Naive thymus-derived CD4-positive, alpha-beta T cell (primary cell): Measurements from ENCODE around the gene CAV2. TPM values are rescaled to one million over a fixed set of nuclear protein-coding genes. Genes with fewer than 3 reads are reported as not detected.

ENCODE experiments used
- ATAC-seq: fragments of 150-1000 bp; cut with Tn5 transposase; 2 replicates; pipeline ENCODE4 v1.10.0; 2021; ENCODE audit warnings: mild to moderate bottlenecking, moderate library complexity
- CTCF ChIA-PET: fragments of 350-600 bp; sonication (Branson Sonifier 250); formaldehyde crosslinking; loops from one replicate; lab custom pipeline; 2021; ENCODE audit warnings: antibody characterized with exemption; lab: Charles Lee
- POLR2A ChIA-PET: fragments of 350-600 bp; sonication (Branson Sonifier 250); formaldehyde crosslinking; loops from one replicate; lab custom pipeline; 2021; ENCODE audit warnings: antibody characterized with exemption, inconsistent platforms; lab: Charles Lee
- DNase-seq, 9 donors: peaks; one replicate each; pipeline versions ENCODE4 v3.0.0 to v3.0.0-alpha.2; 2020 to 2022; ENCODE audit warnings: mixed read lengths in 1 of 9
- H3K27ac ChIP-seq: one replicate; pipeline ENCODE4 v1.7.0; 2013; ENCODE audit warnings: mild to moderate bottlenecking, low read depth, low read length, moderate library complexity
- H3K27me3 ChIP-seq, 2 donors: one replicate each; pipeline ENCODE4 v1.7.0; 2013; ENCODE audit warnings: low read length in 2 of 2, mild to moderate bottlenecking in 2 of 2, moderate library complexity in 2 of 2; ENCODE audit not compliant: control insufficient read depth in 2 of 2, insufficient read depth in 2 of 2
- H3K36me3 ChIP-seq, 3 experiments: 1 replicate in 2 of 3; 2 replicates in 1 of 3; pipeline ENCODE4 v1.7.0; 2013; ENCODE audit warnings: low read length in 3 of 3, mild to moderate bottlenecking in 3 of 3, moderate library complexity in 1 of 3; ENCODE audit not compliant: insufficient read depth in 3 of 3, control insufficient read depth in 2 of 3
- H3K4me1 ChIP-seq, 2 donors: one replicate each; pipeline ENCODE4 v1.7.0; 2013; ENCODE audit warnings: low read length in 2 of 2, mild to moderate bottlenecking in 2 of 2, moderate library complexity in 1 of 2; ENCODE audit not compliant: control insufficient read depth in 2 of 2, insufficient read depth in 2 of 2
- H3K4me3 ChIP-seq: 2 replicates; pipeline ENCODE4 v1.7.0; 2013; ENCODE audit warnings: mild to moderate bottlenecking, low read length
- H3K9me3 ChIP-seq, 3 experiments: 1 replicate in 2 of 3; 2 replicates in 1 of 3; pipeline ENCODE4 v1.7.0; 2013; ENCODE audit warnings: low read length in 3 of 3; ENCODE audit not compliant: control insufficient read depth in 2 of 3
- H3K27ac Mint-ChIP-seq, 9 donors: one replicate each; pipeline ENCODE4 v1.8.0; 2020 to 2022; ENCODE audit warnings: mixed read lengths in 9 of 9, mild to moderate bottlenecking in 8 of 9, moderate library complexity in 5 of 9, inconsistent platforms in 2 of 9
- H3K27me3 Mint-ChIP-seq, 5 donors: one replicate each; pipeline ENCODE4 v1.8.0; 2021 to 2022; ENCODE audit warnings: mixed read lengths in 5 of 5, mild to moderate bottlenecking in 1 of 5
- H3K36me3 Mint-ChIP-seq, 5 donors: one replicate each; pipeline ENCODE4 v1.8.0; 2020 to 2022; ENCODE audit warnings: mixed read lengths in 5 of 5, mild to moderate bottlenecking in 3 of 5, inconsistent platforms in 1 of 5
- H3K4me1 Mint-ChIP-seq, 7 donors: one replicate each; pipeline ENCODE4 v1.8.0; 2020 to 2022; ENCODE audit warnings: mixed read lengths in 7 of 7, mild to moderate bottlenecking in 3 of 7, inconsistent platforms in 1 of 7
- H3K4me3 Mint-ChIP-seq, 10 donors: one replicate each; pipeline ENCODE4 v1.8.0; 2020 to 2022; ENCODE audit warnings: mild to moderate bottlenecking in 10 of 10, mixed read lengths in 10 of 10, moderate library complexity in 6 of 10, inconsistent platforms in 2 of 10
- H3K9me3 Mint-ChIP-seq, 11 donors: one replicate each; pipeline ENCODE4 v1.8.0; 2020 to 2022; ENCODE audit warnings: mixed read lengths in 11 of 11, mild to moderate bottlenecking in 4 of 11, inconsistent platforms in 1 of 11, moderate library complexity in 1 of 11
- intact Hi-C, 2 donors: fragments of 100-400 bp; cut with micrococcal nuclease; formaldehyde crosslinking; loops; one replicate each; pipeline ENCODE4 v1.15.1; 2023
- polyA plus RNA-seq, 2 donors: library from polyadenylated mRNA; unstranded; fragments of 300-500 nt; fragmentation: Illumina TruSeq; gene quantifications; one replicate each; pipeline ENCODE4 v1.2.3, GENCODE V29; 2021
- total RNA-seq, 6 experiments: library from RNA in 5 of 6; stranded (reverse) in 5 of 6; gene quantifications; 1 replicate in 5 of 6; 2 replicates in 1 of 6; pipeline ENCODE4 v1.2.3 and lab custom pipeline; 2021 to 2026

Gene CAV2
- total and polyA plus RNA-seq, 7 experiments from 2014 or later: 0.93 TPM; not detected in 6

DNA sequence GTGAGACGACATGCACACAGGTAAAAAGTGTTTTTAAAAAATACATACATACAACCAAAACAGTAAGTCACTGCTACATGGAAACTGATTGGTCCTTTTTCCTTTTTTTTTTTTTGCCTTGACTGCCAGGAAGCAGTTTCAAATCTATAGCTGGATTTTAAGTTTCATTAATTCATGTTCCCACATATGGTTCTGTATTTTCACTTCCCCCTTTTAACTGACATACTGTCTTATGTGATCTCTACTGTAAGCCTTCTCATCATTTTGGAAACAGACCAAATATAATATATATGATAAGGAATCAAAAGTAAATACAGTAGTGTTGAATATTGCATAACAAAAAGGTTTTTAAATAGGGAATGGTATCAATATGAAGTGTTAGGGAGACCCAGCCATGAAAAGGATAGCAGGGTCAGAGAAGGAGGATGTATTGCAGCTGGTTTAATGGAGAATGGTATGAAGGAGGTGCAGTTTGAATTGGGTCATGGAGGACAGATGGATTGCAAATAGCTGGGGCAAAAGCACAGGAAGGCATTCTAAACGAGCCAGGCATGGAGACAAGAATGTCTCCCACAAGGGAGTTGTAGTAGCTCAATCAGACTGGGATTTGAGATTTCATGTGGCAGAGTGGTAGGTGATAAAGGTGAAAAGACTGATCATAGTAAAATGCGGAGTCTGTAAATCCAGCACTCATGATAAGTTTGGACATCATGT lies 30.7 kb downstream of the CAV2 start:
- Mint-ChIP-seq H3K36me3 (no peaks in the 10 kb centered on the region), H3K27ac (no peak overlapping the region), H3K9me3 (no peaks in the 10 kb centered on the region), H3K27me3 (peaks cover 46 to 59% (median 55%) of the 10 kb centered on the region in 5 donors), H3K4me3 (no peak overlapping the region), H3K4me1 (peaks cover 0 to 15% (median 13%) of the 10 kb centered on the region in 7 donors)
- H3K27me3 ChIP-seq: peaks cover 13 to 17% of the 10 kb centered on the region in 2 donors
- H3K4me1 ChIP-seq: peaks cover 7 to 9% of the 10 kb centered on the region in 2 donors
- ChIA-PET POLR2A (no interaction called here), CTCF (interaction anchor here (1.0 kb wide), 1 partner anchor 295 kb away, joined by 3 read pairs; no protein-coding TSS in a partner anchor)
- intact Hi-C loops: no loop called here
- H3K4me3 ChIP-seq: no peak overlapping the region
- H3K27ac ChIP-seq: no peak overlapping the region
- no peak for ATAC-seq
- no peak for DNase-seq
- H3K9me3 ChIP-seq: no peaks in the 10 kb centered on the region
- no peaks in the 10 kb centered on the region for H3K36me3 ChIP-seq

DNA sequence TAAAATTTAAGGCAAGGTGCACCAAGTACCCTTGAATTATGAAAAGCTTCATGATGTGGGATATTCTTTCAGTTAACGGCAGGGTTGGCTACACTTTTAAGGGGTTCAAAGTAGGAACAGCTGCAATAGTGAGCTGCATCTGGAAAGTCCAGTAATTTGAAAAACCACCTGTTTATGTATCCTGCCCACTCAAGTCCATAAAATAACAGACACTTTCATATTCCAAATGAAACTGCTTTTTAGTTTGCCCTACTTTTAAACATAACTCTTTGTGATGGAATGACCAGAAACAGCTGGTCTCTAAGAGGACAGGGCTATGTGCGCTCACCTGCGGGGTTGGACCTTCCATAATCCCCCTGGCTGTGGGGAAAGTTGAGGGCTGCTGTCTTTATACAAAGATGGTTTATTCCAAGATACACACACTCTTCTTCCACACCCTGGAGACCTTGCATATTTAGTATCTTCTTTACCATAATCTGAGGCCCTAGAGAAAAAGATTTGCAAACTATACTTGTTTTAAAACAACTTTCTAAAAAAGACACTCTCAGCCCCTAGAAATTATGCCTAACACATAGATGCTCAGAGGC lies 32.7 kb downstream of the CAV2 start:
- H3K27ac Mint-ChIP-seq: no peak overlapping the region
- DNase-seq (no peak), ATAC-seq (no peak)
- no peaks in the 10 kb centered on the region for H3K36me3 Mint-ChIP-seq
- ChIA-PET CTCF (no interaction called here), POLR2A (no interaction called here)
- no peaks in the 10 kb centered on the region for H3K9me3 ChIP-seq
- H3K9me3 Mint-ChIP-seq: no peaks in the 10 kb centered on the region
- intact Hi-C loops: no loop called here
- H3K27me3 Mint-ChIP-seq: peaks cover 31 to 52% (median 42%) of the 10 kb centered on the region in 5 donors
- no peak overlapping the region for H3K27ac ChIP-seq
- peaks cover 0 to 4% of the 10 kb centered on the region in 2 donors for H3K27me3 ChIP-seq
- no peaks in the 10 kb centered on the region for H3K36me3 ChIP-seq
- H3K4me3 Mint-ChIP-seq: no peak overlapping the region
- H3K4me1 ChIP-seq: no peaks in the 10 kb centered on the region
- H3K4me1 Mint-ChIP-seq: no peaks in the 10 kb centered on the region
- no peak overlapping the region for H3K4me3 ChIP-seq

DNA sequence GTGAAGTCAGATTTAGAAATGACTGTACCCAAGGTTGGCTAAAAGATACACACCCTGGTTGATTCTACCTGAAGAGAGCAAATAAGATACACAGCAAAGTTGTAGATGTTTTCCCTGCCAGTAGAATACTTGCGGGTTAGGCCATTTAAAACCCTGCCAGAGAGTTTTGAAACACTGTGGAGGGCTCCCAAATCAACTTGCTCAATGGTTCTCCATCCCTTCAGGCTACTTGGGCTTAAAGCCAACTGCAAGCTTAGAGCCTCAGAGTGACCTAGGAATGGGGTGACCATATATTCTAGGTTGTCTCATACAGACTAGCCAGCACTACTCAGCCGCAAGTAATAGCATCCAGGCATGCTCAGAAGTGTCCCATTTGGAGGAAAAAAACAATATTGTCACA lies 35.3 kb downstream of the CAV2 start:
- H3K4me1 Mint-ChIP-seq: no peaks in the 10 kb centered on the region

GRCh38 chr7:116535416-116535815 lies 35.9 kb downstream of the CAV2 start:
- ATAC-seq (no peak), DNase-seq (no peak)
- no peak overlapping the region for H3K4me3 Mint-ChIP-seq
- CTCF ChIA-PET: no interaction called here
- no peak overlapping the region for H3K27ac ChIP-seq
- no peaks in the 10 kb centered on the region for H3K4me1 ChIP-seq
- peaks cover 16 to 50% (median 37%) of the 10 kb centered on the region in 5 donors for H3K27me3 Mint-ChIP-seq
- peaks cover 0 to 8% (median 4%) of the 10 kb centered on the region in 11 donors for H3K9me3 Mint-ChIP-seq
- POLR2A ChIA-PET: no interaction called here
- intact Hi-C loops: no loop called here
- H3K4me1 Mint-ChIP-seq: no peaks in the 10 kb centered on the region
- H3K27me3 ChIP-seq: no peaks in the 10 kb centered on the region
- no peaks in the 10 kb centered on the region for H3K36me3 ChIP-seq
- H3K36me3 Mint-ChIP-seq: no peaks in the 10 kb centered on the region
- H3K9me3 ChIP-seq: no peaks in the 10 kb centered on the region
- no peak overlapping the region for H3K4me3 ChIP-seq
- no peak overlapping the region for H3K27ac Mint-ChIP-seq

More for the DNA sequence above, 35.3 kb downstream of the CAV2 start:
- no peaks in the 10 kb centered on the region for H3K36me3 Mint-ChIP-seq
- DNase-seq (no peak), ATAC-seq (no peak)
- peaks cover 0 to 8% (median 4%) of the 10 kb centered on the region in 11 donors for H3K9me3 Mint-ChIP-seq
- POLR2A ChIA-PET: no interaction called here
- no peaks in the 10 kb centered on the region for H3K9me3 ChIP-seq
- no peaks in the 10 kb centered on the region for H3K36me3 ChIP-seq
- no peak overlapping the region for H3K4me3 Mint-ChIP-seq
- intact Hi-C loops: no loop called here
- no peaks in the 10 kb centered on the region for H3K4me1 ChIP-seq
- no peak overlapping the region for H3K27ac ChIP-seq
- CTCF ChIA-PET: no interaction called here
- H3K27me3 Mint-ChIP-seq: peaks cover 18 to 50% (median 35%) of the 10 kb centered on the region in 5 donors
- H3K27ac Mint-ChIP-seq: no peak overlapping the region
- H3K4me3 ChIP-seq: no peak overlapping the region
- no peaks in the 10 kb centered on the region for H3K27me3 ChIP-seq

DNA sequence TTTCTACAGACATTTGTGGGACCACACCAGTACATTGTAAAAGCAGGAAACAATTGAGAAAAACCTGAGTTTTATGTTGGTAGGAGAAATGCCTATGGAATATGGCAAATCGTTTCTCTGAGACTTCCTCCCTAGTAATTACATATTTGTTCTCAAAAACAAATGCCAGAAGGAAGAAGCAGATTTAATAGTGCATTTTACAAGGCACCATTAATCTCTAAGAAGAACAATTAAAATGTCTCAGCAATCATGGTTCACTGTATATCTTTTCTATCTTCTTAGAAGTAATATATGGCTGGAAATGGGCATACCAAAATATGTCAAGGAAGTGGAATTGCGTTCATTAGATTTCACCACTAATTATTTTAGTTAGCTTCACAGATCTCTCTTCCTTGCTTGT lies 38.6 kb downstream of the CAV2 start:
- peaks cover 0 to 8% (median 4%) of the 10 kb centered on the region in 11 donors for H3K9me3 Mint-ChIP-seq
- CTCF ChIA-PET: no interaction called here

DNA sequence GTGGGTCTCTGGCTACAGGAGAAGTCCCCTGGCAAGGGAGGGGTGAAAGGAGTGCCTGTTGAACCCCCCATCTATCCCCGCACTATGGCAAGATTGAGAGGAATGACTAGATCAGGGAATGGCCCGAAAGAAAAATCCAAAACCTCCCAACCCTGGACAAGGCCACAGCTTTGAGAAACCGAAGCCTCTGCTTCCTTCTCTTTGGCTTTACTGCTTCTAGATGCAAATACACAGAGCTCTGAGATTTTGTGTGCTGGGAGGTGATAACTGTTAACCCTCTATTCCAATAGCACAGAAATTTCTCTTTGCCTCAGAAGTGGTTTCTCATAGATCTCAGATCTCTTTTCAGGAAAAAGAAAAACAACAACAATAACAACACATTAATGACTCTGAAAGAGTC lies 40.3 kb downstream of the CAV2 start:
- no peaks in the 10 kb centered on the region for H3K36me3 Mint-ChIP-seq
- H3K9me3 Mint-ChIP-seq: peaks cover 0 to 8% (median 4%) of the 10 kb centered on the region in 11 donors
- Histone ChIP-seq H3K27ac (no peak overlapping the region), H3K27me3 (no peaks in the 10 kb centered on the region), H3K4me3 (no peak overlapping the region), H3K36me3 (no peaks in the 10 kb centered on the region), H3K4me1 (no peaks in the 10 kb centered on the region), H3K9me3 (no peaks in the 10 kb centered on the region)
- CTCF ChIA-PET: no interaction called here
- ATAC-seq (no peak), DNase-seq (no peak)
- H3K4me1 Mint-ChIP-seq: no peaks in the 10 kb centered on the region
- intact Hi-C loops: no loop called here
- no peak overlapping the region for H3K4me3 Mint-ChIP-seq
- no peak overlapping the region for H3K27ac Mint-ChIP-seq
- peaks cover 11 to 47% (median 40%) of the 10 kb centered on the region in 5 donors for H3K27me3 Mint-ChIP-seq
- POLR2A ChIA-PET: no interaction called here

More for the DNA sequence above, 38.6 kb downstream of the CAV2 start:
- H3K9me3 ChIP-seq: no peaks in the 10 kb centered on the region
- no peaks in the 10 kb centered on the region for H3K4me1 Mint-ChIP-seq
- H3K27me3 Mint-ChIP-seq: peaks cover 12 to 47% (median 41%) of the 10 kb centered on the region in 5 donors
- intact Hi-C loops: no loop called here
- DNase-seq (no peak), ATAC-seq (no peak)
- no peak overlapping the region for H3K27ac ChIP-seq
- H3K36me3 ChIP-seq: no peaks in the 10 kb centered on the region
- POLR2A ChIA-PET: no interaction called here
- no peaks in the 10 kb centered on the region for H3K4me1 ChIP-seq
- H3K36me3 Mint-ChIP-seq: no peaks in the 10 kb centered on the region
- H3K27ac Mint-ChIP-seq: no peak overlapping the region
- no peak overlapping the region for H3K4me3 ChIP-seq
- no peaks in the 10 kb centered on the region for H3K27me3 ChIP-seq
- H3K4me3 Mint-ChIP-seq: no peak overlapping the region
